ENCODE results near the gene DYNLRB1. TPM values are rescaled to one million over a fixed set of nuclear protein-coding genes. Genes with fewer than 3 reads are reported as not detected.

Gene DYNLRB1
- total and polyA plus RNA-seq, 9 donors, result 79.9 to 319 (median 122) TPM

GRCh38 chr20:34541264-34541901, 25.2 kb downstream of the DYNLRB1 start:
- 78 to 82% (median 78%) methylated on average over 13 of the region's 13 CpGs for WGBS, 3 donors
- intact Hi-C loops (cut with DNase I), result no loop called here
- no peaks in the 10 kb centered on the region for H3K9me3 ChIP-seq
- no peaks in the 10 kb centered on the region for H3K36me3 ChIP-seq
- H3K27me3 ChIP-seq, result no peaks in the 10 kb centered on the region
- no peak for DNase-seq
- no peak overlapping the region for H3K4me3 ChIP-seq
- H3K4me1 ChIP-seq (ENCODE audit: insufficient read depth), result no peaks in the 10 kb centered on the region
- TF ChIP-seq EP300 (IDR thresholded peaks at IDR 0.05) (no peak), POLR2A (IDR thresholded peaks at IDR 0.05) (no peak), CTCF (IDR thresholded peaks at IDR 0.05) (no peak)
- no peak overlapping the region for H3K27ac ChIP-seq

- WGBS, 3 donors, result 68 to 75% (median 75%) methylated on average over 16 of the region's 16 CpGs
- Histone ChIP-seq H3K27ac (no peak overlapping the region), H3K4me1 (ENCODE audit: insufficient read depth) (no peaks in the 10 kb centered on the region), H3K36me3 (no peaks in the 10 kb centered on the region), H3K27me3 (no peaks in the 10 kb centered on the region), H3K9me3 (no peaks in the 10 kb centered on the region), H3K4me3 (no peak overlapping the region)
- intact Hi-C loops (cut with DNase I), result no loop called here
- DNase-seq, result no peak
- no peak for TF ChIP-seq POLR2A (IDR thresholded peaks at IDR 0.05)
- no peak for TF ChIP-seq CTCF (IDR thresholded peaks at IDR 0.05)
- TF ChIP-seq EP300 (IDR thresholded peaks at IDR 0.05), result no peak
Observed at GRCh38 chr20:34541917-34542316, 25.7 kb downstream of the DYNLRB1 start.

- no peaks in the 10 kb centered on the region for H3K9me3 ChIP-seq
- no peak for TF ChIP-seq POLR2A (IDR thresholded peaks at IDR 0.05)
- no peak for TF ChIP-seq CTCF (IDR thresholded peaks at IDR 0.05)
- no peak for TF ChIP-seq EP300 (IDR thresholded peaks at IDR 0.05)
- intact Hi-C loops (cut with DNase I), result no loop called here
- no peaks in the 10 kb centered on the region for H3K36me3 ChIP-seq
- H3K27ac ChIP-seq, result no peak overlapping the region
- no peak overlapping the region for H3K4me3 ChIP-seq
- WGBS, 3 donors, result 90 to 94% (median 93%) methylated on average over 6 of the region's 6 CpGs
- DNase-seq, result no peak
- no peaks in the 10 kb centered on the region for H3K27me3 ChIP-seq
- H3K4me1 ChIP-seq (ENCODE audit: insufficient read depth), result no peaks in the 10 kb centered on the region
Observed at GRCh38 chr20:34542439-34542838, 26.2 kb downstream of the DYNLRB1 start.

- no peaks in the 10 kb centered on the region for H3K4me1 ChIP-seq (ENCODE audit: insufficient read depth)
- no peaks in the 10 kb centered on the region for H3K36me3 ChIP-seq
- H3K27ac ChIP-seq, result no peak overlapping the region
- 73 to 83% (median 77%) methylated on average over 12 of the region's 12 CpGs for WGBS, 3 donors
- no peaks in the 10 kb centered on the region for H3K9me3 ChIP-seq
- no peaks in the 10 kb centered on the region for H3K27me3 ChIP-seq
- DNase-seq, result no peak
- no peak overlapping the region for H3K4me3 ChIP-seq
- TF ChIP-seq EP300 (IDR thresholded peaks at IDR 0.05), result no peak
- TF ChIP-seq POLR2A (IDR thresholded peaks at IDR 0.05), result no peak
- TF ChIP-seq CTCF (IDR thresholded peaks at IDR 0.05), result no peak
- intact Hi-C loops (cut with DNase I), result no loop called here
Observed at GRCh38 chr20:34543463-34544056, 27.3 kb downstream of the DYNLRB1 start.

Data from ovary (tissue), 9 donors.